Ascending aorta (tissue), 2 donors: ENCODE results near the gene KDM2A. TPM values are rescaled to one million over a fixed set of nuclear protein-coding genes. Genes with fewer than 3 reads are reported as not detected.
A peak's percentile ranks its signal among the peaks of the same experiment; 100 is the strongest.

Experiments
- DNase-seq, 2 donors: peaks; one replicate each; pipeline ENCODE4 v3.0.0-alpha.2; 2019; ENCODE audit warnings: low spot score in 2 of 2
- H3K27ac ChIP-seq, 2 donors: fragments of 200-600 bp; sonication (generic); one replicate each; pipeline ENCODE4 v1.5.1; 2016 to 2017; ENCODE audit warnings: mild to moderate bottlenecking in 1 of 2
- H3K27me3 ChIP-seq: fragments of 200-600 bp; sonication (generic); one replicate; pipeline ENCODE4 v1.5.1; 2017
- H3K36me3 ChIP-seq, 2 donors: fragments of 200-600 bp; sonication (generic); one replicate each; pipeline ENCODE4 v1.5.1; 2016
- H3K4me1 ChIP-seq, 2 donors: fragments of 200-600 bp; sonication (generic); one replicate each; pipeline ENCODE4 v1.5.1; 2016 to 2017; ENCODE audit warnings: mild to moderate bottlenecking in 1 of 2
- H3K4me3 ChIP-seq, 2 donors: fragments of 200-600 bp; sonication (generic); one replicate each; pipeline ENCODE4 v1.5.1; 2016 to 2017; ENCODE audit warnings: mild to moderate bottlenecking in 1 of 2
- H3K9me3 ChIP-seq, 2 donors: fragments of 200-600 bp; sonication (generic); one replicate each; pipeline ENCODE4 v1.5.1; 2016
- CTCF ChIP-seq, 3 experiments: fragments of 200-600 bp in 2 of 3; fragments of 450-650 bp in 1 of 3; sonication (generic) in 2 of 3; IDR thresholded peaks; one replicate each; pipeline ENCODE4 v1.5.1; 2016 to 2019; ENCODE audit warnings: antibody characterized with exemption in 3 of 3, mild to moderate bottlenecking in 1 of 3, moderate library complexity in 1 of 3
- intact Hi-C: fragments of 100-400 bp; cut with DNase I; formaldehyde crosslinking; loops from one replicate; pipeline ENCODE4 v1.15.1; 2023
- total RNA-seq: library from RNA; depleted of rRNA; stranded (reverse); fragments of >200 nt; gene quantifications from one replicate; pipeline ENCODE4 v1.1.0, GENCODE V29; 2016

Gene KDM2A
- total RNA-seq, 1 donor from 2014 or later: 129 TPM

GRCh38 chr11:67079065-67079705, 39.9 kb upstream of the KDM2A start:
- Histone ChIP-seq H3K4me3 (no peak overlapping the region), H3K4me1 (peaks cover 0 to 9% of the 10 kb centered on the region in 2 donors), H3K36me3 (no peaks in the 10 kb centered on the region), H3K27me3 (no peaks in the 10 kb centered on the region), H3K9me3 (no peaks in the 10 kb centered on the region), H3K27ac (no peak overlapping the region)
- intact Hi-C loops: no loop called here
- no peak for TF ChIP-seq CTCF (IDR thresholded peaks at IDR 0.05)
- DNase-seq: no peak

GRCh38 chr11:67082071-67082791, 36.8 kb upstream of the KDM2A start:
- no peak for TF ChIP-seq CTCF (IDR thresholded peaks at IDR 0.05)
- peaks cover 0 to 9% of the 10 kb centered on the region in 2 donors for H3K4me1 ChIP-seq
- H3K4me3 ChIP-seq: peak overlapping the region in 1 of 2 donors; percentile 44
- DNase-seq: no peak
- H3K27me3 ChIP-seq: no peaks in the 10 kb centered on the region
- H3K36me3 ChIP-seq: no peaks in the 10 kb centered on the region
- H3K9me3 ChIP-seq: no peaks in the 10 kb centered on the region
- no peak overlapping the region for H3K27ac ChIP-seq
- intact Hi-C loops: no loop called here

GRCh38 chr11:67083786-67084366, 35.2 kb upstream of the KDM2A start:
- Histone ChIP-seq H3K9me3 (no peaks in the 10 kb centered on the region), H3K27ac (no peak overlapping the region), H3K27me3 (no peaks in the 10 kb centered on the region), H3K36me3 (no peaks in the 10 kb centered on the region), H3K4me1 (peaks cover 0 to 9% of the 10 kb centered on the region in 2 donors), H3K4me3 (no peak overlapping the region)
- TF ChIP-seq CTCF (IDR thresholded peaks at IDR 0.05): no peak
- intact Hi-C loops: loop anchor here (1.0 kb wide), 1 partner anchor 233 kb away; no protein-coding TSS in a partner anchor
- DNase-seq: no peak

GRCh38 chr11:67085617-67086016, 33.4 kb upstream of the KDM2A start:
- no peak for DNase-seq
- Histone ChIP-seq H3K27me3 (no peaks in the 10 kb centered on the region), H3K27ac (no peak overlapping the region), H3K36me3 (no peaks in the 10 kb centered on the region), H3K9me3 (no peaks in the 10 kb centered on the region), H3K4me1 (peaks cover 0 to 9% of the 10 kb centered on the region in 2 donors), H3K4me3 (no peak overlapping the region)
- intact Hi-C loops: no loop called here
- TF ChIP-seq CTCF (IDR thresholded peaks at IDR 0.05): no peak

GRCh38 chr11:67090717-67091116, 28.3 kb upstream of the KDM2A start:
- intact Hi-C loops: no loop called here

More at GRCh38 chr11:67090717-67091116, 28.3 kb upstream of the KDM2A start:
- TF ChIP-seq CTCF (IDR thresholded peaks at IDR 0.05): no peak
- no peaks in the 10 kb centered on the region for H3K36me3 ChIP-seq
- no peak overlapping the region for H3K4me3 ChIP-seq
- no peaks in the 10 kb centered on the region for H3K27me3 ChIP-seq
- no peak overlapping the region for H3K27ac ChIP-seq
- no peaks in the 10 kb centered on the region for H3K9me3 ChIP-seq
- DNase-seq: no peak
- no peaks in the 10 kb centered on the region for H3K4me1 ChIP-seq
